BJ (cell line): ENCODE results near the gene C14orf119. TPM values are rescaled to one million over a fixed set of nuclear protein-coding genes. Genes with fewer than 3 reads are reported as not detected.

Experiments
- CTCF ChIA-PET: fragments of 350-600 bp; formaldehyde crosslinking; extraction: SDS; loops from one replicate; lab custom pipeline; 2021; ENCODE audit warnings: antibody characterized with exemption, inconsistent platforms; lab: Yijun Ruan, JAX
- POLR2A ChIA-PET: fragments of 300-600 bp; sonication (Branson Sonifier 250); formaldehyde crosslinking; extraction: SDS; loops from one replicate; lab custom pipeline; 2021; ENCODE audit warnings: antibody characterized with exemption; lab: Charles Lee
- DNase-seq: peaks from one replicate; pipeline ENCODE4 v3.0.0-alpha.2; 2011; ENCODE audit warnings: low read depth
- H3K27me3 ChIP-seq: 2 replicates; pipeline ENCODE4 v1.6.0; 2011; ENCODE audit warnings: low read length; ENCODE audit not compliant: control insufficient read depth, insufficient read depth
- H3K36me3 ChIP-seq: 2 replicates; pipeline ENCODE4 v1.5.1; 2011; ENCODE audit warnings: low read length; ENCODE audit not compliant: control insufficient read depth, insufficient read depth
- H3K4me3 ChIP-seq: 2 replicates; pipeline ENCODE4 v1.5.1; 2011; ENCODE audit warnings: low read depth, mild to moderate bottlenecking, control low read depth, low read length
- CTCF ChIP-seq: IDR thresholded peaks from 2 replicates; pipeline ENCODE4 v1.5.1; 2011; ENCODE audit warnings: low read depth, mild to moderate bottlenecking, control low read depth, inconsistent platforms, low read length, moderate library complexity; ENCODE audit not compliant: insufficient read depth
- polyA plus RNA-seq: library from polyadenylated mRNA; depleted of rRNA; stranded (reverse); fragments of >200 nt; gene quantifications from 2 replicates; pipeline ENCODE4 v1.2.3, GENCODE V29; 2011

Gene C14orf119
- polyA plus RNA-seq, 1 experiment = 104 TPM

- H3K27me3 ChIP-seq = no peaks in the 10 kb centered on the region
- H3K36me3 ChIP-seq = no peaks in the 10 kb centered on the region; the same call in 1 of the 2 replicates
- CTCF ChIA-PET = interaction anchor here (4.2 kb wide), 1 partner anchor 19 kb away, joined by 20 read pairs; no protein-coding TSS in a partner anchor
- POLR2A ChIA-PET = no interaction called here
- no peak overlapping the region for H3K4me3 ChIP-seq
- TF ChIP-seq CTCF = no peak
- no peak for DNase-seq
These were observed 45.1 kb downstream of the C14orf119 start for GRCh38 chr14:23140371-23140770.

- CTCF ChIA-PET = interaction anchor here (0.9 to 4.2 kb wide), 5 partner anchors 10 to 48 kb away, joined by 3 to 20 read pairs (median 3); no protein-coding TSS in a partner anchor
- POLR2A ChIA-PET = no interaction called here
- no peaks in the 10 kb centered on the region for H3K27me3 ChIP-seq
- DNase-seq = no peak
- no peak overlapping the region for H3K4me3 ChIP-seq
- H3K36me3 ChIP-seq = no peaks in the 10 kb centered on the region
- no peak for TF ChIP-seq CTCF
These were observed 46.6 kb downstream of the C14orf119 start for GRCh38 chr14:23141706-23142444.

DNA sequence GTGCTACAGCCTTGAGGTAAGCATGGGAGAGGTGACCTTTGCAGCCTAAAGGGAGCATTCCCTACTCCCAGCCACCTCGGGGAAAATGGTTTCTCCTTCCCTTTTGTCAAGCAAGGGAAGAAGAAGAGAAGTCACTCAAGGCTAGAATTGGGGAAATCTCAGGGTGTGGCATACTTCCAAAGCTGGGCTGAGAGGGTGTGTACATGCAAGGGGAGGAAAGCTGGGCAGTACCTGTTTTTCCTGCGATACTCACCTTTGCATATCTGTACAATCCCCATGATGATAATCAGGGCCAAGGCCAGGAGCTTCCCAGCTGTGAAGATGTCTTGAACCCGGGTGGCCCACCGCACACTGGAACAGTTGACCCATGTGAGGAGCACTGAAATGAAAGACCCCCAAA lies 47.5 kb downstream of the C14orf119 start:
- POLR2A ChIA-PET = no interaction called here
- H3K27me3 ChIP-seq = no peaks in the 10 kb centered on the region
- H3K4me3 ChIP-seq = no peak overlapping the region
- DNase-seq = no peak
- CTCF ChIA-PET = interaction anchor here (0.5 to 4.2 kb wide), 4 partner anchors 9 to 755 kb away, joined by 3 to 20 read pairs (median 3); no protein-coding TSS in a partner anchor
- TF ChIP-seq CTCF = no peak
- H3K36me3 ChIP-seq = no peaks in the 10 kb centered on the region

- no peaks in the 10 kb centered on the region for H3K36me3 ChIP-seq
- no peak for TF ChIP-seq CTCF
- H3K27me3 ChIP-seq = no peaks in the 10 kb centered on the region
- ChIA-PET POLR2A (no interaction called here), CTCF (interaction anchor here (0.8 to 4.2 kb wide), 4 partner anchors 11 to 34 kb away, joined by 3 to 20 read pairs (median 12); no protein-coding TSS in a partner anchor)
- H3K4me3 ChIP-seq = no peak overlapping the region
- DNase-seq = no peak
These were observed 48.6 kb downstream of the C14orf119 start for GRCh38 chr14:23143911-23144310.

GRCh38 chr14:23145794-23146350 lies 50.6 kb downstream of the C14orf119 start:
- no peaks in the 10 kb centered on the region for H3K27me3 ChIP-seq
- no peak for DNase-seq
- H3K4me3 ChIP-seq = no peak overlapping the region
- TF ChIP-seq CTCF = no peak
- POLR2A ChIA-PET = no interaction called here
- CTCF ChIA-PET = interaction anchor here (1.0 to 4.0 kb wide), 3 partner anchors 14 to 41 kb away, joined by 3 to 20 read pairs (median 9); no protein-coding TSS in a partner anchor
- H3K36me3 ChIP-seq = no peaks in the 10 kb centered on the region
